GM03348 (cell line): ENCODE data around the gene PLA2G4E.

Experiments
- DNase-seq: peaks from one replicate; pipeline ENCODE4 v3.0.0; 2012; ENCODE audit warnings: low spot score

PLA2G4E gene

GRCh38 chr15:41954036-41954435, 66.8 kb downstream of the PLA2G4E start:
- no peak for DNase-seq

GRCh38 chr15:41952013-41952563, 68.8 kb downstream of the PLA2G4E start:
- DNase-seq = no peak

- DNase-seq = no peak
Observed at GRCh38 chr15:41951571-41951970, 69.3 kb downstream of the PLA2G4E start.

GRCh38 chr15:41950489-41950888, 70.4 kb downstream of the PLA2G4E start:
- no peak for DNase-seq

- DNase-seq = no peak
Observed at GRCh38 chr15:41950127-41950483, 70.7 kb downstream of the PLA2G4E start.

GRCh38 chr15:41949401-41950126, 71.3 kb downstream of the PLA2G4E start:
- DNase-seq = peak; percentile 43

GRCh38 chr15:41948490-41948889, 72.4 kb downstream of the PLA2G4E start:
- DNase-seq = no peak

GRCh38 chr15:41946970-41947369, 73.9 kb downstream of the PLA2G4E start:
- DNase-seq = no peak

GRCh38 chr15:41945731-41946130, 75.1 kb downstream of the PLA2G4E start:
- DNase-seq = no peak

- no peak for DNase-seq
Observed at GRCh38 chr15:41945221-41945620, 75.6 kb downstream of the PLA2G4E start.

GRCh38 chr15:41944313-41944940, 76.4 kb downstream of the PLA2G4E start:
- DNase-seq = peak; percentile 92

GRCh38 chr15:41943543-41944312, 77.1 kb downstream of the PLA2G4E start:
- no peak for DNase-seq

GRCh38 chr15:41942886-41943285, 78.0 kb downstream of the PLA2G4E start:
- DNase-seq = no peak

GRCh38 chr15:41941644-41942415, 79.0 kb downstream of the PLA2G4E start:
- no peak for DNase-seq

GRCh38 chr15:41940441-41940857, 80.4 kb downstream of the PLA2G4E start:
- peak; percentile 54 for DNase-seq

- DNase-seq = no peak
Observed at GRCh38 chr15:41939986-41940385, 80.9 kb downstream of the PLA2G4E start.

- no peak for DNase-seq
Observed at GRCh38 chr15:41937568-41937923, 83.3 kb downstream of the PLA2G4E start.

GRCh38 chr15:41936649-41937567, 83.9 kb downstream of the PLA2G4E start:
- no peak for DNase-seq

GRCh38 chr15:41936155-41936554, 84.7 kb downstream of the PLA2G4E start:
- DNase-seq = no peak

GRCh38 chr15:41935566-41936020, 85.2 kb downstream of the PLA2G4E start:
- no peak for DNase-seq

- DNase-seq = no peak
Observed at GRCh38 chr15:41934843-41935242, 86.0 kb downstream of the PLA2G4E start.
